Cerebellar nuclear complex (tissue), 1 donor: ENCODE measurements around the gene CUL1.

Experiments used
- DNase-seq, 2 experiments: peaks; one replicate each; lab custom pipeline; 2025; lab: John Stamatoyannopoulos, UW

The CUL1 gene

DNA sequence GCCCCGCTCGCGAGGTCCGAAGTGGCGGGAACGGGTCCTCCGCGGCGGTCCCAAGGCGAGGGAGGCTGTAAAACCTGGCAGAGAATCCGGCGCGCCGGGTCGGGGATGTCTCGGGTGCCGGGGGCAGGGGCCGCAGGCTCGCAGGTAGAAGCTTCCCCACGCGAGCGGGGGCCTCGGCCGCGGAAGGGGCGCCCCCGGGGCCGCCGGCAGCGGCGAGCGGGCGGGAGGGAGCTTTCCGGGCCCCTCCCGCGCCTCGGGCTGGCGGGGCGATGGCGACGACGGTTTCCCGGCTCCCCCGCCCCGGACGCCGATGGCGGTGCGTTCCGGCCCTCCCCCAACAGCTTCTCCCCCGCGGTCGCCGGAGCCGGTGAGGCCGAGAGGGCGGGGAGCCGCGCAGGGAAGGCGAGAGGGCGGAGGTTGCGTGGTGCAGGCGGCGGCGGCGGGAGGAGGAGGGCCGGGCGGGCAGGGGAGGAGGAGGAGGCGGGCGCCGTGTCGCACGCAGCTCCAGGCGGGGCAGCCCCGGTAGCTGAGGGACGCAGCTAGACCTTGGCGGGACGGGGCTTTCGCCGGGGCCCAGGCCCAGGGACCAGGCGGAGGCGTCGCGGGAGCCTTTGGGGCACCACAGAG, at the start of gene CUL1:
TSS of gene CUL1 (plus strand) at position 507 of the 627 bp plus-strand sequence. CDS start 31,220 bp downstream, outside the sequence.
- no peak for DNase-seq

DNA sequence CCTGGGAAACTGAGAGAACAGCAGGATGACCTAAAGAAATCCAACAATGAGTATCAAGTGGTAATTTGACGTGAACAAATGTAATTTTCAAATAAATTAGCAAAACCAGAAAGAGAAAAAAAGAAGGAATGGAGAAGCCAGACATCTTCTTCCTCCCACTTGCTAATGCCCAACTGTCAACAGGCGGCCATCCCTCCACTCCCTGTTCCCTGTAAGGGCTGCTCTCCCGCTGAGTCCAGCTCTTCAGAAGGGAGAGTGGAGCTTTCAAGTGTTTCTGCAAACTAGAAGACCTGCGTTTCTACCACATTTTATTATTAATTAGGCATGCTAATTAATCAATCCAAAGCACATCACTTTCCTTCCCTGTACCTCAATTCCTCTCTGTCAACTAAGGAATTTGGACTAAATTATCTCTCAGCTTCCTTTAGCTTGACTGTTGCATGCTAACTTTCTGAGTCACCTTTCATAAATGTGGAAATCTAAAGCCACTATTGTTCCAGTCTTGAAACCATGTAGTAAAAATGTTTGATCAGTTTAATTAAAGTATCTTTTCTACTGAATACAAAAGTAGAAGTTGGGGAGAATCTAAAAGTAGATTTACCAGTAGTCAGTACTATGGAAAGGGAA, 48.4 kb upstream of the CUL1 start:
- DNase-seq = no peak

DNA sequence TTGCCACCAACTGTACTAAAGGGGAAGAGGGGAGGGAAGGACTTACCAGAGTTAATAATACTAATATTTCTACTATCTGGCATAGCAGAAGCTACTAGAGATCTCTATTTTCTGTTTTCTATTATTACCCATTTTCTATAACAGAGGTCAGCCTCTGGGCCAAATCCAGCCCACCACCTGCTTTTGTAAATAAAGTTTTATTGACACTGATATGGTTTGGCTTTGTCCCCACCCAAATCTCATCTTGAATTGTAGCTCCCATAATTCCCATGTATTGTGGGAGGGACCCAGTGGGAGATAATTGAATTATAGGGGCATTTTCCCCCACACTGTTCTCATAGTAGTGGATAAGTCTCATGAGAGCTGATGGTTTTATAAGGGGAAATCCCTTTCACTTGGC, 45.9 kb upstream of the CUL1 start:
- DNase-seq = no peak

DNA sequence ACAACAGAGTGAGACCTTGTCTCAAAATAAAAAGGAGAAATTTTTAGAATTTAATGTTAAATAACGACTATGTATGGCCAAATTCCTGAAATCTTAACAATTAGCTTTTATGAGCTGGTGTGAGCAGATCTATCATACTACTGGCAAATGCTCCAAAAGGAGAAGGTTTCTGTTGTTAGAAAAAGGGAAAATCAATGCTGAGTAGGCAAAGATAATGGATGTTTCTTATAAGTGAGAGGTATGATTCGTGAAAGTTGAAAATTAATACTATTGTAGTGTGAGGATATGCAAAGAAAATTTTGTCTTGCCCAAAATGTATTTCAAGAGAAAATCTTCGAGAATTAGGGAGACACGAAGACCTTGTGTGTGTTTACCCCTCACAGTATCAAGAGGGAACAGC, 40.8 kb upstream of the CUL1 start:
- DNase-seq = no peak

DNA sequence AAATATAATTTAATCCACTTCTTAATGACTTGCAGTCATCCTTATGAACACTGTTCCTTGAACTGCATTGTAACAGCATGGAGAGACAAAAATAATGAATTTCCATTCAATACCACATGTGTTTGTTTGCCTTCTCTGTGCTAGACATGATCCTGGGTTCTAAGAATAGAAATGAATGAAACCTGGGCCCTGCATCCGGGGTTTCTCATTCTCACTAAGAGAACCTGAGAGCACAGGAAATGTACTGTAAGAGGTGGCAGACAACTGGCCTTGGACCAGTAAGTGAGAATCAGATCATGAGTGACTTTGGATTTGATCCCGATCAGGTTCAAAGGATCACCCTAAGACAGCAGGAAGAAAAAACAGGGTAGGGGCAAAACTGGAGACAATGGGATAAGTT, 37.2 kb upstream of the CUL1 start:
- DNase-seq = no peak

DNA sequence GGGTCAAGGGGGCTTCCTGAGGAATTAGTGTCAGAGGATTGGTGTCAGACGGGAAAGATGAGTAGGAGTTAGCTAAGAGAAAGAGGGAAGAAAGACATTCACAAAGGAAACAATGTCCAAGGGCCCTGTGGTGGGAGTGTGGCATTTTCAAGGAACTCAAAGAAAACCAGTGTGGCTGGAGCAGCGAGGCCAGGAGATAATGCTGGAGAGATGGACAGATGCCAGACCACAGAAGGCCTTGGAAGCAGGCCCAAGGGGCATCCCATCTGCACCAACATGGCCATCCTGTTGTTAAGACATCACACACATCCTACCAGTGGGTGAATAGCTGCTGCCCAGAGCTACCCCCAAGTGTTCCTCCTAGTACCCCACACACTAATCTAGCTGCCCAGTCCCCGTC, 36.1 kb upstream of the CUL1 start:
- no peak for DNase-seq

DNA sequence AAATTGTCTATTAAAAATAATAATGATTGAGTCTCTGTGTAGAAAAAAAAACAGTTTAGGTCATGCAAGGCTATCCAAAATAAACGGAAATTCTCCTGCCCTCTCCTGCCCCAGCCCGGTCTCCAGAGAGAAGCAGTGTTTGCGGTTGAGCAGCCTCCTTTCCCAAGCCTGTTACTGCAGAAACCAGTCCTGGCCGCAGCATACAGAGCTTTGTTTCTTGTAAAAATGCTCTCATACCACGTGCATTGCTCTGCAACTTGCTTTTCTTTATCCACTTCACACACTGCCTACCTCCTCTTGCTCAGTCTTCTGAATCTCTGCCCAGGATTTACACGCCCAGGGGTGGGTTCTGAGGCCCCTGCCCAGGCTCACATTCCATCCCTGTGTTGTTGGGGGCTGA, 34.4 kb upstream of the CUL1 start:
- DNase-seq = no peak

DNA sequence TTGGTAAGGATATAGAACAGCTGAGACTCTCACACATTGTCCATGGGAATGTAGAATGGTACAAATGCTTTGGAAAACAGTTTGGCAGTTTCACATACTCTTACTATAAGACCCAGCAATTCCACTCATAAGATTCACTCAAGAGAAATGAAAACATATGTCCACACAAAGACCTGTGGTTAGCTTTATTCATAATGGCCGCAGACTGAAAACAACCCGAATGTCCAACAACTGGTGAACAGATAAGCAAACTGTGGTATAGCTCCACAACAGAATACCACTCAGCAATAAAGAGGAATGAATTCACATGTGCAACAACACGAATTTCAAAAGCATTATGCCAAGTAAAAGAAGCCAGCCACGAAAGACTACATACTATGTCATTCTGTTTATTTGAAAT, 33.5 kb upstream of the CUL1 start:
- DNase-seq = no peak

DNA sequence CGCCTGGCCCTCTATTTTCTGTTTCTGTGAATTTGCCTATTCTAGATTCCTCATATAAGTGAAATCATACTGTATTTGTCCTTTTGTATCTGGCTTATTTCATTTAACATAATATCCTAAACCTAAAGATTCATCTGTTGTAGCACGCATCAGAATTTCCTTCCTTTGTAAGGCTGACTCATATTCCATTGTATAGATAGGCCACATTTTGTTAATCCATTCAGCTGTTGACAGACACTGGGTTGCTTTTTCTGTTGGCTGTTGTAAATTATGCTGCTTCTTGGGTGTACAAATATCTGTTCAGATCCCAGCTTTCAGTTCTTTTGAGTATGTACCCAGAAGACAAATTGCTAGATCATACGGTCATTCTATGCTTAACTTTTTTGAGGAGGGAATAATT, 28.8 kb upstream of the CUL1 start:
- DNase-seq = no peak

DNA sequence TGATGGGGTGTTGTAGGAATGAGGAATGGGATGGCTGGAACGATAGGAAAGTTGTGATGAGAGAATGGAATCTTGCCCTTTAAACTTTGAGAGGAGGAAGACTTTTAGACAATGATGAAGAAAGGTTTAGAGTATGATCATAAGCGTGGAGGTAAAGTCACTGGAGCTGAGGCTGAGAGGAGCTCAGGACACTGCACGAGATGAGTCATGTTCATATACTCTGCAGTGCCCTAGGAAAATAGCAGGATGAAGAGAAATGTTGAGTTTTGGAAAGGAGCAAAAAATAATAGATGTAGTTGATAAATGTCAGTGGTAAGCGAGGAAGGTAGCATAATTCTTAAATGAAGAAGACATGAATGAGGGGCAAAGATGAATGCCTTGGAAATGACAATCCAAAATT, 28.3 kb upstream of the CUL1 start:
- DNase-seq = no peak

DNA sequence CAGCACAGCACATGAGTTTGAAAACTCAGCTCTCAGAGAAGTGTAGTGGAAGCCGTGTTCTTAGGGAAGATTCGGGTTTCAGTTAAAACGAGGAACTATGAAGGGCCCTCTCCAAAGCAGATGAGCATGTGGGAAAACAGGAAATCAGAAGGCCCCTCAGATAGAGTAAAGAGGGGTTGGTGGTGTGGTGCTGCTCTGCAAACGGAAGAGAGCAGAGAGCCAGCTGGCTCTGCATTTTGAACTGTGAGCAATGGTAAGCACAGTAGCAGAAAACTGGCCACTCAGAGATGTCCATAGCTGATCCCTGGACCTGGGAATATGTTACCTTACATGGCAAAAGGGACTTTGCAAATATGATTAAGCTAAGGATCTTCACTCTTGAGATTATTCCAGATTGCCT, 27.9 kb upstream of the CUL1 start:
- DNase-seq = no peak

DNA sequence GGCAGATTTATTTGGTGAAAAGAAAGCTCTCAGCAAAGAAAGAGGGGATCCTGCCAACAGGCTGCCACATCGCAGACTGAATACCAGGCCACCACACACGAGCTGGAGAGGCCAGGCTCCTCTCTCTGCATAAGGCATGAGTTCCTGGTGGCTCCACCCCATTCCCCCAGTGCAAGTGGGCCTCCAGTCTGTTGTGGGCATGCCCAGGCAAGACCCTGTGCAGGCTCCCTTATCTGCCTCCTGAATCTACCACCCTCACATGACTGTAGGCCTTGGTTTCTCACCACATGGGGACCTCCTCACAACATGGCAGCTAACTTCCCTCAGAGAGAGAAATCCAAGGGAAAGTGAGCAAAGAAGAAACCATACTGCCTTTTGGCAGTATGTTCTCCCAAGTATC, 26.7 kb upstream of the CUL1 start:
- no peak for DNase-seq

DNA sequence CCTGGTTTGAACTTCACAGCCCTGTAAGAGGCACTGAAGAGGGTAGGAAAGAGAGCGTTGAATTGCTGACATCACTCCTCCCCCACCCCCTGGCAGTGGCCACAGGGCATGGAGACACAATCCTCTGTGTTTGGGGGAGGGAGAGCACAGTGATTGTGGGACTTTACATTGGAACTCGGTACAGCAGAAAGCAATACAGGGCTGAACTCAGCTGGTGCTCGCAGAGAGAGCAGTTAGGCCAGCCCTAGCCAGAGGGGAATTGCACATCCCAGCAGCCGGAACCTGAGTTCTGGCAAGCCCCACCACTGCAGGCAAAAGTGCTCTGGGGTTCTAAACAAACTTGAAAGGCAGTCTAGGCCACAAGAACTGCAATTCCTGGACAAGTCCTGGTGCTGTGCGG, 24.0 kb upstream of the CUL1 start:
- DNase-seq = no peak

DNA sequence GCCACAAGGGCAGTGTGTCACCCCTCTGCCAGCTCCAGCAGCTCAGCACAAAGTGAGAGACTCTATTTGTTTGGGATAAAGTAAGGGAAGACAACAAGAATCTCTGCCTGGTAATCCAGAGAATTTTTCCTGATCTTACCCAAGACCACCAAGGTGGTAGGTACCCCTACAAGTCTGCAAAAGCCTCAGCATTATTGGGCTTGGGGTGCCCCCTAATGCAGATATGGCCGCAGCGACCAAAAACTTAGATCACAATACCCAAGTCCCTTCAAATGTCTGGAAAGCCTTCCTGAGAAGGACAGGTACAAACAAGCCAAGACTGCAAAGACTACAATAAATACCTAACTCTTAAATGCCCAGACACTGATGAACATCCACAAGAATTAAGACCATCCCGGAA, 22.4 kb upstream of the CUL1 start:
- no peak for DNase-seq

DNA sequence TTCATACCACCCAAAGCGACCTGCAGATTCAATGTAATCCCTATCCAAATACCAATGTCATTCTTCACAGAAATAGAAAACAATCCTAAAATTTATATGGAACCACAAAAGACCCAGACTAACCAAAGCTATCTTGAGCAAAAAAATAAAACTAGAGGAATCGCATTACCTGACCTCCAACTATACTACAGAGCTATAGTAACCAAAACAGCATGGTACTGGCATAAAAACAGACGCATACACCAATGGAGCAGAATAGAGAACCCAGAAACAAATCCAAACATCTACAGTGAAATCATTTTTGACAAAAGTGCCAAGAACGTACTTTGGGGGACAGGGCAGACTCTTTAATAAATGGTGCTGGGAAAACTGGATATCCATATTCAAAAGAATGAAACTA, 16.9 kb upstream of the CUL1 start:
- DNase-seq = no peak

DNA sequence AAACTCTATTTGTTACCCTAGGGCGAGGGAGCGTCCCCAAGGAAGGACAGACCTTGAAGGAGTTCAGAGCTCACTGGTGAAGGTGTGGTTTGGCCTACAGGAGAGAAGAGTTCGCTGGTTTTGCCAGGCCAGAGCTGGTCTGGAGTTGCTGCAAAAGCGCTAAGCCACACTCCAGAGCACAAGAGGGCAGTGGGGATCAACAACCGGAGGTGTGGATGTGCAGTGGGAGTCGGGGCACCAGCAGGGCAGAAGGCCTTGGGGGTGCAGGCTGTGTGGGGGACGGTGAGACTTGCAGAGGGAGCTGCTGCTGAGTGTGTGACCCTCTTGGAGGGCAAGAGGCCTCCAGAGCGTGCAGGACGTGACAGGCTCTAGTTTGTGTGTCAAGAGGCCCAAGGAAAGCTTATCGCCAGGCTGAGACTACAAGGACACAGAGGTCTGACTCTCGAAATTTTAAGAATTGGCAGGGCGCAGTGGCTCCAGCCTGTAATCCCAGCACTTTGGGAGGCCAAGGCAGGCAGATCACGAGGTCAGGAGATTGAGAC, 14.3 kb upstream of the CUL1 start:
- DNase-seq = no peak

DNA sequence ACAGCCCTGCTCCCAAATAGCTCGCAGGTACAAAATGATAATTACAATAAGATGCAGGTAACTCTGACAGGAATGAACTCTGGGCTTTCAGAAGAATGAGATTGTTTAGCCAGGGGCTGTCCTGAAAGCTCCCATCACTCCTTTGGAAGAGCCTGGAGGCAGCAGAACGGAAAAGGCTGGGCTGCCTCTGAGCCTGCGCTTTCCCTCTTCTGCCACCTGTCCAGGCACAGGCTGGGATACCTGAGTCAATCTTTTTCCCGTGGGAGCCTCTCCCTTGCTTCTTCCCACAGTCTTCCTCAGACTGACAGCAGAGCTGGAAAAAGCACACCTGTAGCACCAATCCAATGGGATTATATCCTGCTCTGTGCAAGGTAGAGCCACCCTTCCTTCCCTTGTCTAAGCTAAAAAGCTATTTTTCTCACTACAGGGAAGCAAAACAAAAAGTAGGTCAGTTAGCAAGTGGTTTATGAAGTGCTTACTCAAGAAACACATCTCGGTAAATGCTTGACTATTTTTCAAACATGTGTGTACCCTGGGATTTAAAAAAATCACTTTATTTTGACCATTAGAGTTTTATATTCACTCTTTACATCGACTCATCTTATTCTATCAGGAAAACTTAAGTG, 12.3 kb upstream of the CUL1 start:
- no peak for DNase-seq

DNA sequence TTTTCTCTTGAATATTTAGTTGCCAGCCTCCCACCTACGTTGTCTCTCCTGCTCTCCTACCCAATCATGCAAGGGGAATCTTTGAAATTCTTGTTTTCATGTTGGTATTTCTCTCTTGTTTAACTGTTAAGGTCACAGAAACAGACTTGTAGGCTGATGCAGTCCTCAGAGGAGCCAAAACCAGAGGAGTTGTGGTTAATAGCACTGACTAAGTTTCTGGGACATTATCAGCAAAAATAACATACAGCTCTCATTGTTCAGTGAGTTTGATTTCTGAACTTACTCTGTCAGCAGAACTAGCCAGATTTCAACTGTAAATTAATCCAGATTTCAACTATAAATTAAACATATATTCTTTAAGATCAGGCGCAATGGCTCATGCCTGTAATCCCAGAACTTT, 11.1 kb upstream of the CUL1 start:
- DNase-seq = no peak

DNA sequence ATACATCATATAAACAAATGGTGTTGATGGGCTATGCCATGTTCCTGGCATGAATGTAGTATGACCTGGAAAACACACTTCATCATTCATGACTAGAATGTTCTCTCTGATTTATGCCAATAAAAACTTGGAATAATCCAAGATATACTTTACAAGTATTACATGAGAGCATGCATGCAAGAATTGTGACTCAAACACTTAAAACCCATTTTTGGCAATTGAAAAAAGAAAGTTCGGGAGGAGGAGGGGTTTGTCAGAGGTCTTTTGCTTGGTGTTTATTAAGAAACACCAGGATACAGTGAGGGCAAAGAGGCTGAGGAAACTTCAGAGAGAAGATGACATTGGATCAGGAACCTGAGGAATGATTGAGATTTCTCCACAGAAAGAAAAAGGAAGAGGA, 10.2 kb upstream of the CUL1 start:
- no peak for DNase-seq

DNA sequence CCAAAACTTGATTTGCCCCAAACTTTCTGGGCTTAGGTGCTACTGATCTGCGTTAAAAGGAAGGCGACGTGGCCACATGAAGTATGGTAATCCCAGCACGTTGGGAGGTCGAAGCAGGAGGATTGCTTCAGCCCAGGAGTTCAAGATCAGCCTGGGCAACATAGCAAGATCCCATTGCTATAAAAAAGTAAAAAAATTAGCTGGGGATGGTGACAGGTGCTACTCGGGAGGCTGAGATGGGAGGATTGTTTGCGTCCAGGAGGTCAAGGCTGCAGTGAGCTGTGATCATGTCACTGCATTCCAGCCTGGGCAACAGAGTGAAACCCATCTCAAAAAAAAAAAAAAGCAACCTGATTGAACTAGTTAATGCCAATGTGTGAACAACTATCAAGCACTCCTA, 5.1 kb upstream of the CUL1 start:
- no peak for DNase-seq

DNA sequence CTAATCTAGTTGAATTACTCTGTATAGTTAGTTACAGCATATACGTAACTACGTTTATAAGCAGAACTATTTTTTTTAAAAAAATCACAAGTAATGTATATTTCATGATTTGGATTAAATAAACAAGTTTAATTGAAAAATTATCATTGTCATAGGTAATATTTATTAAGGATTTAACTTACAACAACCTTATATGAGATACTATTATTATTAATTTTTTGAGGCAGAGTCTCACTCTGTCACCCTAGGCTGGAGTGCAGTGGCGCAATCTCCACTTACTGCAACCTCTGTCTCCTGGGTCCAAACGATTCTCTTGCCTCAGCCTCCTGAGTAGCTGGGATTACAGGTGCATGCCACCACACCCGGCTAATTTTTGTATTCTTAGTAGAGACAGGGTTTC, 4.1 kb upstream of the CUL1 start:
- no peak for DNase-seq

DNA sequence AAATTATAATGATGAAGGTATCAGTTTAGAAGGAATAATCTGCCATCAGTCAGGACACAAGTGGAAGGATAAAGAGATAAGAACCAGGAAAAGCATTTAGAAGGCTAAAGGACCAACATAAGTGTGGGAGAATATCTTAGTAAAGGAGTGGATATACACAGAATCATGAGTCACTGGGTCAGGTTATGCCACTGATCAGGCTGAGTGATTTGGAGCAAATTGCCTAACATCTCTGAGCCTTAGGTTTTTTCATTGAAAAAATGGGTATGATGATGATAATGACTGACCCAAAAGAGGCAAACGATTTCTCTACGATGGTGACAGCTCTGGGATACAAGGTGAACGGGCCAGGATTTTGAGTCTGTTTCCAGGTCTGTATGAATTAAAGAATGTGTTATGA, 2.8 kb upstream of the CUL1 start:
- DNase-seq = no peak

DNA sequence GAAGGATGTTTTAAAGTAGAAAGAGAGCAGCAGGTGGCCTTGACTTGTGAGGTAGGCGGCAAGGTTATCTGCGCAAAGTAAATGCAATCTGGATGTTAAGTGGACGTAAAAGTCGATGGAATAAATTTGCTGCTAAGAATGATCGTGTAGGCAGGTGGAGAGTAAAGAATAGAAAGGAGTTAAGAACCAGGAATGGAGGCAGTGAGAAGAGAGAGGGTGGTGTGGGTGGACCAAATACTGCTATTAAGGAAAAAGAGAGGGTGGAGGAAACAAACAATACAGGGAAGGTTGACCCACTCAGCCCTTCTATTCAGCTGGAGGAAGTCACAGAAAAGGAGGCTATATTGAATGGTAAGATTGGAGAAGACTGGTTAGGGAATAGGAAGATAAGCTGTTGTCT, 1.9 kb upstream of the CUL1 start:
- no peak for DNase-seq
